Pancreas (tissue), 10 donors: Measurements from ENCODE around the gene ZC2HC1B. TPM values are rescaled to one million over a fixed set of nuclear protein-coding genes. Genes with fewer than 3 reads are reported as not detected.

Experiments used
- ATAC-seq, 4 donors: fragments of 200-7000 bp; cut with Tn5 transposase; one replicate each; pipeline versions ENCODE4 v1.8.0 to v1.9.1; 2020; ENCODE audit warnings: mild to moderate bottlenecking in 4 of 4, moderate library complexity in 4 of 4
- DNase-seq, 6 donors: peaks; one replicate each; pipeline ENCODE4 v3.0.0-alpha.2; 2020
- FAIRE-seq: peaks from 2 replicates; lab custom pipeline; 2012; peaks lifted over from hg19 to GRCh38; lab: Jason Lieb, UNC
- H3K27ac ChIP-seq, 4 donors: fragments of 200-600 bp; sonication (generic); 1 replicate in 3 of 4; 2 replicates in 1 of 4; pipeline versions ENCODE4 v1.5.0 to v1.8.0; 2020
- H3K27me3 ChIP-seq, 4 donors: fragments of 200-600 bp; one replicate each; pipeline ENCODE4 v1.8.0; 2021
- H3K36me3 ChIP-seq, 3 donors: fragments of 200-600 bp; sonication (generic) in 1 of 3; one replicate each; pipeline versions ENCODE4 v1.5.0 to v1.8.0; 2020 to 2021
- H3K4me1 ChIP-seq, 3 donors: fragments of 200-600 bp; one replicate each; pipeline ENCODE4 v1.8.0; 2021
- H3K4me3 ChIP-seq, 4 donors: fragments of 200-600 bp; sonication (generic) in 2 of 4; one replicate each; pipeline versions ENCODE4 v1.5.0 to v1.8.0; 2020 to 2021
- H3K9me3 ChIP-seq, 4 donors: fragments of 200-600 bp; one replicate each; pipeline ENCODE4 v1.8.0; 2021
- CTCF ChIP-seq, 4 donors: fragments of 200-600 bp; sonication (generic) in 3 of 4; IDR thresholded peaks; one replicate each; pipeline versions ENCODE4 v1.5.0 to v1.8.0; 2021; ENCODE audit warnings: antibody characterized with exemption in 4 of 4
- WGBS, 2 donors: extraction: QIAGEN DNeasy Blood & Tissue Kit; methylation state at CpG; one replicate each; pipeline ENCODE4 v1.1.7; 2013; 5-methylcytosine and 5-hydroxymethylcytosine counted together
- intact Hi-C, 3 donors: fragments of 100-400 bp; cut with DNase I; formaldehyde crosslinking; loops; one replicate each; pipeline versions ENCODE4 v1.11.1 to v1.14.2; 2022
- polyA plus RNA-seq, 2 donors: library from polyadenylated mRNA; stranded (reverse); fragments of 200-250 nt; gene quantifications; one replicate each; pipeline ENCODE4 v1.2.3, GENCODE V29; 2013
- total RNA-seq, 6 donors: library from RNA; stranded (reverse); fragmentation: NEBNext Ultra II Directional in 4 of 6; extraction: Animal tissue kit (Norgen Biotek cat#: 25700) in 4 of 6; gene quantifications; one replicate each; pipeline versions ENCODE4 v1.2.1 to v1.2.4, GENCODE V29; 2021 to 2023
- donor health status: healthy with polysubstance abuse.
- donor health status: DM: no; HTN: no; CAD: no; lungs with moderate emphysema.
- donor health status: DM: no; HTN: no; CAD: no.
- donor health status: control.
- donor health status: control.
- donor health status: Bipolar disorder and iron deficiency.
- donor health status: DM: yes; HTN: yes; CAD: no.
- donor health status: DM: no; HTN: no; CAD: no.
- donor health status: DM: no; HTN: no; CAD: no.
- donor health status: DM: yes; HTN: yes; CAD: no.

The ZC2HC1B gene
- total and polyA plus RNA-seq, 8 donors, result not detected

GRCh38 chr6:143976806-143977349 is 112.6 kb downstream of the ZC2HC1B start:
- 78% methylated on average over 3 of the region's 3 CpGs for WGBS, 2 donors
- DNase-seq, result no peak
- H3K4me3 ChIP-seq, result no peak overlapping the region
- no peak for FAIRE-seq
- intact Hi-C loops, result no loop called here
- no peak for ATAC-seq
- no peak for TF ChIP-seq CTCF (IDR thresholded peaks at IDR 0.05)
- H3K36me3 ChIP-seq, result no peaks in the 10 kb centered on the region
- H3K4me1 ChIP-seq, result peaks cover 0 to under 1% (median 0%) of the 10 kb centered on the region in 3 donors
- no peaks in the 10 kb centered on the region for H3K9me3 ChIP-seq
- no peak overlapping the region for H3K27ac ChIP-seq
- H3K27me3 ChIP-seq, result no peaks in the 10 kb centered on the region

GRCh38 chr6:143980921-143981320 is 116.6 kb downstream of the ZC2HC1B start:
- no peak overlapping the region for H3K27ac ChIP-seq
- no peak for ATAC-seq
- no peak for FAIRE-seq
- H3K9me3 ChIP-seq, result no peaks in the 10 kb centered on the region
- no peaks in the 10 kb centered on the region for H3K27me3 ChIP-seq
- no peaks in the 10 kb centered on the region for H3K36me3 ChIP-seq
- no peaks in the 10 kb centered on the region for H3K4me1 ChIP-seq
- no peak for TF ChIP-seq CTCF (IDR thresholded peaks at IDR 0.05)
- no peak for DNase-seq
- H3K4me3 ChIP-seq, result no peak overlapping the region
- intact Hi-C loops, result no loop called here
- 100% methylated on average over 1 of the region's 1 CpG for WGBS, 2 donors

DNA sequence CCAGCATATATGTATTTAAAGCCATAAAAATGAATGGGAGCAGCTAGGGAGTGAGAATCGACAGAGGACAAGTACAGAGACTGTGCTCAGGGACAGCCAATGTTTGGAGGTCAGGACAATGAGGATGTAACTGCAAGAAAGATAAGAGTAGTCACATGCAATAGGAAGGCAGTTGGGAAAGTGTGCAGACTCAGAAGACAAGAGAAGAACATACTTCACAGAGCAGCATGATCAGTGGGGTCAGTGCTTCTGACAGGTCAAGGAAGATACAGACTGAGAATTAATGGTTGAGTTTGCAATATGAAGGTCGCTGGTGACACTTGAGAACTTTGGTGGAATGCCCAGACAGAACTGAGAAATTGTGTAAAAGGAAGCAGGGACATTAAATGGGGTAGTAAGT is 118.7 kb downstream of the ZC2HC1B start:
- H3K4me1 ChIP-seq, result no peaks in the 10 kb centered on the region
- TF ChIP-seq CTCF (IDR thresholded peaks at IDR 0.05), result no peak
- H3K4me3 ChIP-seq, result no peak overlapping the region
- H3K9me3 ChIP-seq, result no peaks in the 10 kb centered on the region
- ATAC-seq (no peak), FAIRE-seq (no peak), DNase-seq (no peak)
- 72 to 77% methylated on average over 2 of the region's 2 CpGs for WGBS, 2 donors
- H3K36me3 ChIP-seq, result no peaks in the 10 kb centered on the region
- no peaks in the 10 kb centered on the region for H3K27me3 ChIP-seq
- no peak overlapping the region for H3K27ac ChIP-seq
- intact Hi-C loops, result no loop called here

DNA sequence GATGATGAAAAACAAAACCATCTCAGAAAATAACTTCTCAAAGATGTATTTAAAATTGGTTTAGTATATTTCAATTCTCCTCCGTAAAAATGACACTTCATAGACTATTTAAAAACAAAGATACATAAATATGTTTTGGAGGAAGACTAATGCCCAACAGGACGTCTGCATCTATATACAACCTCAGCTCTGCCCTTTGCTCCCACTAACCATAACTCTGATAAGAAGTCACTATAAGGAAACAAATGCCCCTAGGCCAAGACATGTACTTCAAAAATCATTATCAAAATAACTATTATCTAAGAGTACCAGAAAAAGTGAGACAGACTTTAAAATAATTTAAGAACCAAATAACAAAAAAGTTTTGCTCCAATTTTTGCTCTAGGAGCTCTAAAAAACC is 120.4 kb downstream of the ZC2HC1B start:
- Histone ChIP-seq H3K9me3 (no peaks in the 10 kb centered on the region), H3K27ac (no peak overlapping the region), H3K4me3 (no peak overlapping the region), H3K36me3 (no peaks in the 10 kb centered on the region), H3K27me3 (no peaks in the 10 kb centered on the region), H3K4me1 (no peaks in the 10 kb centered on the region)
- no peak for TF ChIP-seq CTCF (IDR thresholded peaks at IDR 0.05)
- no peak for ATAC-seq
- FAIRE-seq, result no peak
- WGBS, 2 donors, result 56 to 62% methylated on average over 2 of the region's 2 CpGs
- DNase-seq, result no peak
- intact Hi-C loops, result no loop called here

- TF ChIP-seq CTCF (IDR thresholded peaks at IDR 0.05), result no peak
- no peak overlapping the region for H3K4me3 ChIP-seq
- FAIRE-seq, result no peak
- no peak for ATAC-seq
- DNase-seq, result no peak
- H3K36me3 ChIP-seq, result no peaks in the 10 kb centered on the region
- WGBS, 2 donors, result 65 to 79% methylated on average over 5 of the region's 5 CpGs
- intact Hi-C loops, result no loop called here
- H3K27me3 ChIP-seq, result no peaks in the 10 kb centered on the region
- no peaks in the 10 kb centered on the region for H3K9me3 ChIP-seq
- H3K4me1 ChIP-seq, result no peaks in the 10 kb centered on the region
- H3K27ac ChIP-seq, result no peak overlapping the region
These were observed 122.3 kb downstream of the ZC2HC1B start for GRCh38 chr6:143986463-143987065.
